ENCODE data around the gene ATXN10.

Gene ATXN10

DNA sequence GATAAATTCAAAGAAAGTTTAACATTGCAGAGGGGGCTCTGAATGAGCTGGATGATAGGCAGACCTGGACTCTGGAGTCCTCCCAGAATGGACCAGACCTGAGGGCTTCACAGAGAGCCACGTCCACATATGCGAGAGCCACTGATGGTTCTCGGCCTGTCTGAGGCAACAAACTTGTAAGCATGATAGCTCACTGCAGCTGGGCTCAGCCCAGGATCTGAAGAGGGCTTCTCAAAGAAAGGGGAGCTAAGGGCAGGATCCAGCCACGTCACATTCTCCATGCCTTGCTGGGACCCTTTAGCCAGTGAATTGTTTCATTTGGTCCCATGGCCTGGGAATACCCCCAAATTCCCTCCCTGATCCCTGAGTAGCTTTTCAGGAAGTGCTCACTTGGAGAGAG, 98.9 kb downstream of the ATXN10 start:
- no peaks in the 10 kb centered on the region for H3K9me2 ChIP-seq (ENCODE audit: low read depth, low read length)
- peak overlapping the region; percentile 100 for H3K27ac ChIP-seq (ENCODE audit: low read depth, low read length, poor library complexity, severe bottlenecking)
- peak overlapping the region; percentile 41; the same call in 1 of the 2 replicates for H3K4me2 ChIP-seq (ENCODE audit: low read length)
- H3K9ac ChIP-seq (ENCODE audit: low read length): peak overlapping the region; percentile 58
- H3K79me2 ChIP-seq (ENCODE audit: insufficient read depth, low read length): peaks cover 10% of the 10 kb centered on the region; the same call in 1 of the 2 replicates
- no peak overlapping the region for H3K4me3 ChIP-seq (ENCODE audit: low read depth, low read length, poor library complexity, severe bottlenecking)
- H3K9me3 ChIP-seq (ENCODE audit: low read length): no peaks in the 10 kb centered on the region
- no peak overlapping the region for H2AFZ ChIP-seq (ENCODE audit: low read length)
- peaks cover 27% of the 10 kb centered on the region for H3F3A ChIP-seq (ENCODE audit: insufficient read depth, low read length)
- H3K4me1 ChIP-seq (ENCODE audit: insufficient read depth, low read length, severe bottlenecking): peaks cover 99% of the 10 kb centered on the region
- no peaks in the 10 kb centered on the region for H3K27me3 ChIP-seq (ENCODE audit: insufficient read depth, low read length)
- H4K20me1 ChIP-seq (ENCODE audit: insufficient read depth, low read length): no peaks in the 10 kb centered on the region
- peaks cover 32% of the 10 kb centered on the region for H3K36me3 ChIP-seq (ENCODE audit: insufficient read depth, low read length)
- TF ChIP-seq EZH2 (IDR thresholded peaks at IDR 0.05; ENCODE audit: borderline replicate concordance, low read length): no peak
- TF ChIP-seq, protein P1, sequence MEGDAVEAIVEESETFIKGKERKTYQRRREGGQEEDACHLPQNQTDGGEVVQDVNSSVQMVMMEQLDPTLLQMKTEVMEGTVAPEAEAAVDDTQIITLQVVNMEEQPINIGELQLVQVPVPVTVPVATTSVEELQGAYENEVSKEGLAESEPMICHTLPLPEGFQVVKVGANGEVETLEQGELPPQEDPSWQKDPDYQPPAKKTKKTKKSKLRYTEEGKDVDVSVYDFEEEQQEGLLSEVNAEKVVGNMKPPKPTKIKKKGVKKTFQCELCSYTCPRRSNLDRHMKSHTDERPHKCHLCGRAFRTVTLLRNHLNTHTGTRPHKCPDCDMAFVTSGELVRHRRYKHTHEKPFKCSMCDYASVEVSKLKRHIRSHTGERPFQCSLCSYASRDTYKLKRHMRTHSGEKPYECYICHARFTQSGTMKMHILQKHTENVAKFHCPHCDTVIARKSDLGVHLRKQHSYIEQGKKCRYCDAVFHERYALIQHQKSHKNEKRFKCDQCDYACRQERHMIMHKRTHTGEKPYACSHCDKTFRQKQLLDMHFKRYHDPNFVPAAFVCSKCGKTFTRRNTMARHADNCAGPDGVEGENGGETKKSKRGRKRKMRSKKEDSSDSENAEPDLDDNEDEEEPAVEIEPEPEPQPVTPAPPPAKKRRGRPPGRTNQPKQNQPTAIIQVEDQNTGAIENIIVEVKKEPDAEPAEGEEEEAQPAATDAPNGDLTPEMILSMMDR (IDR thresholded peaks at IDR 0.05; ENCODE audit: low read length): no peak

DNA sequence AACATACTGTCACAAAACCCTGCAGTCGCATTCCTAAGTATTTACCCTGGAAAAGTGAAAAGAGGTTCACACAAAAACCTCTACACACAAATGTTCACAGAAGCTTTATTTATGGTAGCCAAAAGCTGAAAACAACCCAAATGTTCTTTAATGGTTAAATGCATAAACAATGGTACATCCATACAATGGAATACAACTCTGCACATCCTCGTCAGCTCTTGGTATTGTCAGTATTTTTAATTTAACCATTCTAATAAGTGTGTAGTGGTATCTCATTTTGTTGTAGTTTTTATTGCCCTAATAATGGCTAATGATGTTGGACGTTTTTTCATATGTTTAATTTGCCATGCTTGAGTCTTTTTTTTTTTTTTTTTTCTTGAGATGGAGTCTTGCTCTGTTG, 99.4 kb downstream of the ATXN10 start:
- H3K27me3 ChIP-seq (ENCODE audit: insufficient read depth, low read length): no peaks in the 10 kb centered on the region
- H3K9me2 ChIP-seq (ENCODE audit: low read depth, low read length): no peaks in the 10 kb centered on the region
- H3K79me2 ChIP-seq (ENCODE audit: insufficient read depth, low read length): peaks cover 10% of the 10 kb centered on the region; the same call in 1 of the 2 replicates
- no peaks in the 10 kb centered on the region for H4K20me1 ChIP-seq (ENCODE audit: insufficient read depth, low read length)
- peak overlapping the region; percentile 100 for H3K27ac ChIP-seq (ENCODE audit: low read depth, low read length, poor library complexity, severe bottlenecking)
- H3K4me1 ChIP-seq (ENCODE audit: insufficient read depth, low read length, severe bottlenecking): peaks cover 99% of the 10 kb centered on the region
- H3K9ac ChIP-seq (ENCODE audit: low read length): no peak overlapping the region; the same call in 1 of the 2 replicates
- H3K36me3 ChIP-seq (ENCODE audit: insufficient read depth, low read length): peaks cover 30% of the 10 kb centered on the region
- H3K4me2 ChIP-seq (ENCODE audit: low read length): no peak overlapping the region
- no peak overlapping the region for H2AFZ ChIP-seq (ENCODE audit: low read length)
- no peaks in the 10 kb centered on the region for H3K9me3 ChIP-seq (ENCODE audit: low read length)
- no peak for TF ChIP-seq EZH2 (IDR thresholded peaks at IDR 0.05; ENCODE audit: borderline replicate concordance, low read length)
- TF ChIP-seq, protein P1 (IDR thresholded peaks at IDR 0.05; ENCODE audit: low read length): no peak
- peaks cover 33% of the 10 kb centered on the region for H3F3A ChIP-seq (ENCODE audit: insufficient read depth, low read length)
- H3K4me3 ChIP-seq (ENCODE audit: low read depth, low read length, poor library complexity, severe bottlenecking): no peak overlapping the region

DNA sequence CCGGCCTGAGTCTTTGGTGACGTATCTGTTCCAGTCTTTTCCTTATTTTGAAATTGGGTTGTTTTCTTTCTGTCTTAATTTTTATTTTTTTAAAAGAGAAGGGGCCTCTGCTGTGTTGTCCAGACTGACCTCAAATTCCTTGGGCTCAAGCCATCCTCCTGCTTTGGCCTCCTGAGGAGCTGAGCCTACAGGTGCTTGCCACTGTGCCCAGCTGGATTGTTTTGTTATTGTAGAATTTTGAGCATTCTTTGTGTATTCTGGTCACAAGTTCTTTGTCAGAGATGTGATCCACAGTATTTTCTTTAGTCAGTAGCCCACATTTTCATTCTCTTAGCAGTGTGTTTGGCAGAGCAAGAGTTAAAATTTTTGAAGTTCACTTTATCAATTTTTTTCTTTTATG, 100.1 kb downstream of the ATXN10 start:
- Histone ChIP-seq H3K27me3 (ENCODE audit: insufficient read depth, low read length) (no peaks in the 10 kb centered on the region), H3K36me3 (ENCODE audit: insufficient read depth, low read length) (peaks cover 25% of the 10 kb centered on the region), H3K4me1 (ENCODE audit: insufficient read depth, low read length, severe bottlenecking) (peaks cover 99% of the 10 kb centered on the region), H3F3A (ENCODE audit: insufficient read depth, low read length) (peaks cover 39% of the 10 kb centered on the region), H3K9ac (ENCODE audit: low read length) (peak overlapping the region; percentile 65), H2AFZ (ENCODE audit: low read length) (no peak overlapping the region), H3K79me2 (ENCODE audit: insufficient read depth, low read length) (peaks cover 10% of the 10 kb centered on the region; the same call in 1 of the 2 replicates), H3K9me2 (ENCODE audit: low read depth, low read length) (no peaks in the 10 kb centered on the region), H4K20me1 (ENCODE audit: insufficient read depth, low read length) (no peaks in the 10 kb centered on the region), H3K4me3 (ENCODE audit: low read depth, low read length, poor library complexity, severe bottlenecking) (no peak overlapping the region), H3K27ac (ENCODE audit: low read depth, low read length, poor library complexity, severe bottlenecking) (peak overlapping the region; percentile 100), H3K9me3 (ENCODE audit: low read length) (no peaks in the 10 kb centered on the region), H3K4me2 (ENCODE audit: low read length) (peak overlapping the region; percentile 55; the same call in 1 of the 2 replicates)
- TF ChIP-seq, protein P1 (IDR thresholded peaks at IDR 0.05; ENCODE audit: low read length): no peak
- TF ChIP-seq EZH2 (IDR thresholded peaks at IDR 0.05; ENCODE audit: borderline replicate concordance, low read length): no peak

All from OCI-LY1 (cell line).